HCT116 (cell line): Measurements from ENCODE around the gene SNAP29.

Experiments
- CBX3 ChIP-seq: IDR thresholded peaks from 2 replicates; pipeline ENCODE4 v1.6.1; 2012; ENCODE audit warnings: low read depth
- CEBPB ChIP-seq: IDR thresholded peaks from 2 replicates; pipeline ENCODE4 v1.6.1; 2012; ENCODE audit warnings: low read depth
- EGR1 ChIP-seq: IDR thresholded peaks from 2 replicates; pipeline ENCODE4 v1.6.1; 2012; ENCODE audit warnings: low read depth
- EZH2 ChIP-seq: fragments of 200-600 bp; sonication (generic); IDR thresholded peaks from 2 replicates; pipeline ENCODE4 v1.6.1; 2017; ENCODE audit warnings: antibody characterized with exemption, mixed run types
- EZH2phosphoT487 ChIP-seq: fragments of 200-600 bp; IDR thresholded peaks from 2 replicates; pipeline ENCODE4 v1.6.1; 2018; ENCODE audit warnings: antibody characterized with exemption, borderline replicate concordance
- FOSL1 ChIP-seq: IDR thresholded peaks from 2 replicates; pipeline ENCODE4 v1.6.1; 2012; ENCODE audit warnings: low read depth
- POLR2A ChIP-seq: IDR thresholded peaks from 2 replicates; pipeline ENCODE4 v1.7.0; 2011; ENCODE audit warnings: borderline replicate concordance; ENCODE audit not compliant: insufficient read depth, insufficient read length; ENCODE audit errors: extremely low read depth
- RAD21 ChIP-seq: IDR thresholded peaks from 2 replicates; pipeline ENCODE4 v1.6.1; 2012; ENCODE audit warnings: low read depth, mild to moderate bottlenecking
- YY1 ChIP-seq: IDR thresholded peaks from 2 replicates; pipeline ENCODE4 v1.6.1; 2011; ENCODE audit warnings: low read length, low read depth, moderate library complexity, mild to moderate bottlenecking; ENCODE audit not compliant: insufficient replicate concordance; ENCODE audit errors: extremely low read depth
- TF ChIP-seq, protein P1 (sequence below), 3 experiments: fragments of 200-600 bp in 1 of 3; sonication (generic) in 1 of 3; IDR thresholded peaks in 2 of 3; conservative IDR thresholded peaks in 1 of 3; 2 replicates each; pipeline ENCODE4 v1.5.1; 2012 to 2017; ENCODE audit warnings: low read depth in 2 of 3, low read length in 2 of 3, antibody characterized with exemption in 1 of 3, borderline replicate concordance in 1 of 3, control low read depth in 1 of 3, mild to moderate bottlenecking in 1 of 3, mixed read lengths in 1 of 3, mixed run types in 1 of 3, moderate library complexity in 1 of 3; ENCODE audit not compliant: insufficient read depth in 1 of 3
- TF ChIP-seq, protein P2 (sequence below): IDR thresholded peaks from 2 replicates; pipeline ENCODE4 v1.6.1; 2012

GRCh38 chr22:20840646-20841371 is 18.0 kb upstream of the SNAP29 start:
- TF ChIP-seq FOSL1 (no peak), POLR2A (no peak), CBX3 (no peak), CEBPB (no peak), EGR1 (no peak), RAD21 (no peak), EZH2 (no peak), YY1 (no peak), EZH2phosphoT487 (no peak)
- TF ChIP-seq, protein P1, sequence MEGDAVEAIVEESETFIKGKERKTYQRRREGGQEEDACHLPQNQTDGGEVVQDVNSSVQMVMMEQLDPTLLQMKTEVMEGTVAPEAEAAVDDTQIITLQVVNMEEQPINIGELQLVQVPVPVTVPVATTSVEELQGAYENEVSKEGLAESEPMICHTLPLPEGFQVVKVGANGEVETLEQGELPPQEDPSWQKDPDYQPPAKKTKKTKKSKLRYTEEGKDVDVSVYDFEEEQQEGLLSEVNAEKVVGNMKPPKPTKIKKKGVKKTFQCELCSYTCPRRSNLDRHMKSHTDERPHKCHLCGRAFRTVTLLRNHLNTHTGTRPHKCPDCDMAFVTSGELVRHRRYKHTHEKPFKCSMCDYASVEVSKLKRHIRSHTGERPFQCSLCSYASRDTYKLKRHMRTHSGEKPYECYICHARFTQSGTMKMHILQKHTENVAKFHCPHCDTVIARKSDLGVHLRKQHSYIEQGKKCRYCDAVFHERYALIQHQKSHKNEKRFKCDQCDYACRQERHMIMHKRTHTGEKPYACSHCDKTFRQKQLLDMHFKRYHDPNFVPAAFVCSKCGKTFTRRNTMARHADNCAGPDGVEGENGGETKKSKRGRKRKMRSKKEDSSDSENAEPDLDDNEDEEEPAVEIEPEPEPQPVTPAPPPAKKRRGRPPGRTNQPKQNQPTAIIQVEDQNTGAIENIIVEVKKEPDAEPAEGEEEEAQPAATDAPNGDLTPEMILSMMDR (IDR thresholded peaks at IDR 0.05 in 2 of 3, conservative IDR thresholded peaks at IDR 0.05 in 1 of 3; ENCODE audit: borderline replicate concordance in 1 of 3, insufficient read depth in 1 of 3, low read depth in 2 of 3, low read length in 2 of 3), result no peak
- TF ChIP-seq, protein P2, sequence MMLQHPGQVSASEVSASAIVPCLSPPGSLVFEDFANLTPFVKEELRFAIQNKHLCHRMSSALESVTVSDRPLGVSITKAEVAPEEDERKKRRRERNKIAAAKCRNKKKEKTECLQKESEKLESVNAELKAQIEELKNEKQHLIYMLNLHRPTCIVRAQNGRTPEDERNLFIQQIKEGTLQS, result no peak
